Stimulated activated CD4-positive, alpha-beta T cell treated with anti-CD3 and anti-CD28 coated beads, TNF-alpha, amount 100 ng/mL, for 4 hours (primary cell): ENCODE results near the gene GRHPR.
"Not testable (repeated sequence)": the region's sequence is repeated elsewhere in the genome, so short reads cannot be mapped to it uniquely, and the experiment has no call there.

Experiments
- DNase-seq, 3 experiments: peaks; one replicate each; pipeline ENCODE4 v3.0.0-alpha.2; 2020; ENCODE audit warnings: low read depth in 3 of 3

Gene GRHPR

GRCh38 chr9:37422289-37423104 lies at the start of gene GRHPR:
TSS of gene GRHPR (plus strand) at chr9:37422696. CDS start at chr9:37422751, 55 bp downstream.
- DNase-seq, result peak; percentile 82 to 90 (median 85)

DNA sequence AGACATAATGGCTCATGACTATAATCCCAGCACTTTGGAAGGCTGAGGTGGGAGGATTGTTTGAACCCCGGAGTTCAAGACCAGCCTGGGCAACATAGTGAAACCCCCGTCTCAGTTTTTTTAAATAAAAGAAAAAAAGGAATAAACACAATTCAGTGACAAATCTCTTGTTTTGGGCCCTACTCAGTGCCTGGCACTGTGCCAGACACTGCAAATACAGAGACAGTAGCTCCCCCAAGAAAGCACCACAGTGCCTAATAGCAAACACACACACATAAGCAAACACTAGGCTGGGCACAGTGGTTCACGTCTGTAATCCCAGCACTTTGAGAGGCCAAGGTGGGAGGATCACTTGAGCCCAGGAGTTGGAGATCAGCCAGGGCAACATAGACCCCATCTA lies 49.7 kb upstream of the GRHPR start:
- no peak for DNase-seq

GRCh38 chr9:37373621-37374020 lies 48.9 kb upstream of the GRHPR start:
- no peak for DNase-seq

DNA sequence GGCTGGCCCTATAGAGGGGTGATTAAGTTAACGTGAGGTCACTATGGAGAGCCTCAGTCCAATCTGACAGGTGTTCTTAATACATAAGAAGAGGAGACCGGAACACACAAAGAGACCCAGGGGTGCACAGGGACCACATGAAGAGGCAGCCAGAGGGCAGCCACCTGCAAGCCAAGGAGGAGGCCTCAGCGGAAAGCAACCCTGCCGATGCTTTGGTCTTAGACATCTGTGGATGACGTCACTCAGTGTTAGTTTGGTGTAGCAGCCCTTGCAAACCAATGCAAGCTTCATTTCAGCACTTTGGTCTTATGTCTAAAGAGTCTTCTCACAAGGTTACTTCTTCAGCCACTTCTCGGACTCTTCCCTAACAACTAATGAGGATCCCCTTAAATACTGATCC lies 47.6 kb upstream of the GRHPR start:
- no peak for DNase-seq

DNA sequence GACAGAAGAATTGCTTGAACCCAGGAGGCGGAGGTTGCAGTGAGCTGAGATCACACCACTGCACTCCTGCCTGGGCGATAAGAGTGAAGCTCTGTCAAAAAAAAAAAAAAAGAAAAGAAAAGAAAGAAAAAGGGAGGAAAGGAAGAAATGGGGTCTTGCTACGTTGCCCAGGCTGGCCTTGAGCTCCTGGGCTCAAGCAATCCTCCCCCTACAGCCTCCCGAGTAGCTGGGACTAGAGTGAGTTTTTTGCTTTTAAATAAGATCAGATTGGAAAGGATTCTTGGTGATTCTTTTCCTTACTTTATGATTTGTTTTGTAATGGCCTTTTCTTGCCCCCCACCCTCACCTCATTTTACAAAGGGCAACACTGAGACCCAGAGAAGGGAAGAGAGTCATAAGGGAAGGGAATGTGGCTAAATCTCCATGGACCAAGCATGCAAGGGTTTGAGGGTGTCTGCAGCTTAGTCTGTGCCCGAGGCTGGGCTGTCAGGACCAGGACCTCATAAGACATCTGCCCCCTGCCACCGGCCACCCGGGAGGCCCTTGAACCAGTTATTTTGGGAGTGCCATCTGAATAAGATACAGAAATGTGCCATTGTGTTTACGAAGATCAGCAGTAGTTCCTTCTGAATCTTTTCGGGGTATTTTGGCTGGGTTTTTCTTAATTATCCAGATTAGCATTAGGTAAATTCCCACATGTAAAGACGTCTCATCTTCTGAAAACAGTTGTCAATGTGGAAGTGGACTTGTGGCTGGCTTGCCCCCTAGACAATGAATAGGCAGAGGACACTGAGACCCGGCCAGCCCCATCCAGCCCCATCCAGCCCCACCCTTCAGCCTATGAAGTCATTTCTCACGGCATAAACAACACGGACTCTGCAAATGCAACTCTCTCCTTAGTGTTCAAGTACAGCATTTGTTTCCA lies 44.5 kb upstream of the GRHPR start:
- DNase-seq, result no peak

GRCh38 chr9:37378613-37379004 lies 43.9 kb upstream of the GRHPR start:
- no peak for DNase-seq

- DNase-seq, result no peak
These were observed 42.7 kb upstream of the GRHPR start for GRCh38 chr9:37379835-37380234.

DNA sequence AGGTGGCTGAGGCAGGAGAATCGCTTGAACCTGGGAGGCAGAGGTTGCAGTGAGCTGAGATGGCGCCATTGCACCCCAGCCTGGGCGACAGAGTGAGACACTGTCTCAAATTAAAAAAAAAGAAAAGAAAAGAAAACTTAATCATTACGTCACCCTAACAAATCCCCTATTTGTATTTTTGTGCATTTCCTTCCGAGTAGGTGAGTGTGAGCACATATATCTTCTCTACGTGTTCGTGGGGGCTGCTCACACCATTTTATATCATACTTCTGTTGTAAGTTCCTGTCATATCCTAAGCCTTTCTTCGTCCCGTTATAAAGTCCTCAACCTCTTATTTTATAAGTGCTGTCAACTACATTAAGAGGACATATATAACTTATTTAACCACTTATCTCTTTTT lies 41.9 kb upstream of the GRHPR start:
- DNase-seq, result no peak

GRCh38 chr9:37381094-37381741 lies 41.3 kb upstream of the GRHPR start:
- DNase-seq, result no peak

DNA sequence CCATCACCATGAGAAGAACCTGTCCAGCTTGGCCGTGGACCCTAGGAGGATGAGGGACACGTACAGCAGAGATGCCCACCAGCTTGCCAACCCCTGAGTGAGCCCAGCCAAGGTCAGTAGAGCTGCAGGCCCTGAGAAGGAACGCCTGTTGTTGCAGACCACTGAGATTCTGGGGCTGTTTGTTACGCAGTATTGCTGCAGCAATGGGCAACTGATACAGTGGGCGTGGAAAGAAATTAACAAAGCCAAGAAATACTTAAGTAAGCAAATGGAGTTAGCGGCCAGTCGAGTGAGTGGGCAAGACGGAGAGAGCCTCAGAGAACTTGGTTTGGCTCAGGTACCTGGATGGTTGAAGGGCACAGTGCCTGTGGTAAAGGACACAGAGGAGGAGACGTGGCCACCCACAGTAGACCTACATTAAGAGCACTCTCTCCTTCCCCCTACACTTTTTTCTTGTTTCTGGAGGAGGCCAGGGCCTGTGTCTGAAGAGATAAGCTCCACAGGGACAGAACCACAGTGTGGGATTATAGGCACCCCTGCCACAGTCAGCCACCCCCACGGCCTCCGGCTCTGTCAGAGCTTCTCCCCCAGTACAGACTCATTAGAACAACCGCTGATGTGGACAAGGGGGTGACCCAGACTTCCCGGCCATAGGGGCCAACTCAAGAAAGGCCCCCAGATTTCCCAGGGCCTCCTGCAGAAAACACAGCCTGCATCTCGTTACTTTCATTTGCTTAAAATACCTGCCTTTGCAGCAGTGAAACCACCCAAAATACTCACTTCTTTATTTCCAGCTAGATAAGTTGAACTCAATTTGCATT lies 40.1 kb upstream of the GRHPR start:
- DNase-seq, result no peak

DNA sequence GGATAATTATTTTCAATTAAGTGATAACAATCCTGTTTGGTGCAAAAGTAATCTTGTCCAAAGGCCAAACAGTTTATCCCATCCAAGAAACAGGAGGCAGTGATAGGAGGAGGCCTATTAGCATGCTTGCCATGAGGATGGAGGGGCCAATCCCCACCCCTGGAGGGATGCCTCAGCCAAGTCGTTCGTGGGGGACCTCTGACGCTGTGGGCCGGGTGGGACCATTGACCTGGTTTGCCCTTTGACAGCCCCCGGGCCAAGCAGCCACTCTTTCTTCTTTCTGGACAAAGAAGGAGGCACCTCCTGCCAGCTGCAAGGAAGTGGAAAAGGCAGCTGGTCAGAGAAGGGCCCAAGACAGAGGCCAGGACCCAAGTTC lies 39.5 kb upstream of the GRHPR start:
- DNase-seq, result no peak

DNA sequence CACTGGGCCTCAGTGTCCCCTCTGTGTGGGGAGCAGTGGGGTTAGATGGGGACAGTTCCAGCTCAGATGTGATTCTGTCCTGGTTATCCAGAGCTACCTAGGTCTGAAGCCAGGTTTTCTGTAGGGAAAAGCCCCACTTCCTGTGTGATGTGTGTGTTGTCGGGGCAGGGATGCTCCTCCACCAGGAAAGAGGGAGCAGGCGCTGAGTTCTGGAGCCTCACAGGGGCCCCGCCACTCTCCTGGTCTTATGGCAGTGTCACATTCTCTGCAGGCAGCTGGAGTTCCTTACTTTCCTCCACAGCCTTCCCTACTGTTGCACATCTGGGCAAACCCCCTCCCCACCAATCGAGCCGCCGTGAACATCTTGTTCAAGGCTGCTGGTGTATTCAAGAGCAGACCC lies 39.1 kb upstream of the GRHPR start:
- no peak for DNase-seq

DNA sequence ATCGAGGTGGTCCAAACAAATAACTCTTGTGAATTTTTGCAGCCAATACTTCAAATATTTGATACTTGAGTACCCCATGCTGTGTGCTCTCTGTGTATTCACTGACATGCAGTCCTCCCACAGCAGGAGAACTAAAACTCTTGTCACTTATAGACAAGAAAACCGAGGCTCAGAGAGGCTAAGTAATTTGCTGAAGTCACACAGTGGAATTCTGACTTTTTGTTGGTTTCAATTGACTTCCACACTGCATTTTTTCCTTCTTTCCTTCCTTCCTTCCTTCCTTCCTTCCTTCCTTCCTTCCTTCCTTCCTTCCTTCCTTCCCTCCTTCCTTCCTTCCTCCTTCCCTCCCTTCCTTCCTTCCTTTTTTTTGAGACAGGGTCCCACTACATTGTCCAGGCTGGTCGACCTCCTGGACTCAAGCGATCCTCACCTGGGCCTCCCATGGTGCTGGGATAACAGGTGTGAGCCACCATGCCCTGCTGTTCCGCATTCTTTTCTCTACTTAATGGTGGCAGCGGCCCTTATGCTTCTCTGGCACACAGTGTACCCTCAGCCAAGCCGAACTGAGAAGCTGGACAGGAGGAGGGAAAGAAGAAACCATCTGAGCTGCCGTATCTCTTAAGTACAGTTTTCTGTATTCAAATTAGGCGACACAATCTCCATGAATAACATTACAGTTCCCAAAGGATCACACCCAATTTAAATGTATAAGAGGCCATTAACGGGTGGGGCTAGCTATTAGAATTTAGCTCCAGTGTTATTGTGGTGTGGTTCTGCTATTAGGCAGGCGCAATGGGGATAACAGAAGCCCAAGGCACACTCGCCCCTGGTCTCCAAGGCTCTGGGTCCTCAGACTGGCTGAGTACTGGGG lies 38.4 kb upstream of the GRHPR start:
- no peak for DNase-seq

GRCh38 chr9:37385286-37385685 lies 37.2 kb upstream of the GRHPR start:
- DNase-seq, result no peak

- DNase-seq, result no peak
These were observed 35.5 kb upstream of the GRHPR start for GRCh38 chr9:37386988-37387387.

GRCh38 chr9:37390759-37391158 lies 31.7 kb upstream of the GRHPR start:
- no peak for DNase-seq

GRCh38 chr9:37392272-37392671 lies 30.2 kb upstream of the GRHPR start:
- DNase-seq, result no peak

DNA sequence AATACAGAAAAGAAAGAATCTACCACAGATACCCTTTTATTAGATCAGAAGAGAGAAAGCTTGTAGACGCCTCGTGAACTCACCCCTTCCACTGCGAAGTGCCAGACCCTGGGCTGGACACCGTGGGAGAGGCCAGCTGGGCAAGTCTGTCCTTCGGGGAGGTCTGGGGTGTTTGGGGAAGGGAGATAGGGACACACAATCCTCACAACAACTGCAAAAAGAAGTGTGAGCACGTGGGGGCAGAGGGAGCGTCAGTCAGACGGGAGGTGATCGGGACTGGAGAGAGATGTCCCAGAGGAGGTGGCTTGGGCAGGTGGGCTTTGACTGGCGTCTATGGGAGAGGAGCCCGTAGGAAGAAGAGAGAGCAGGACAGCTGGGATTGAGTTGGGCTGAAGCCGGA lies 27.3 kb upstream of the GRHPR start:
- no peak for DNase-seq

GRCh38 chr9:37395663-37396062 lies 26.8 kb upstream of the GRHPR start:
- no peak for DNase-seq

- not testable (repeated sequence) for DNase-seq
These were observed 24.5 kb upstream of the GRHPR start for GRCh38 chr9:37397948-37398347.
